Measurements from ENCODE around the gene CFAP221.

CFAP221 gene

DNA sequence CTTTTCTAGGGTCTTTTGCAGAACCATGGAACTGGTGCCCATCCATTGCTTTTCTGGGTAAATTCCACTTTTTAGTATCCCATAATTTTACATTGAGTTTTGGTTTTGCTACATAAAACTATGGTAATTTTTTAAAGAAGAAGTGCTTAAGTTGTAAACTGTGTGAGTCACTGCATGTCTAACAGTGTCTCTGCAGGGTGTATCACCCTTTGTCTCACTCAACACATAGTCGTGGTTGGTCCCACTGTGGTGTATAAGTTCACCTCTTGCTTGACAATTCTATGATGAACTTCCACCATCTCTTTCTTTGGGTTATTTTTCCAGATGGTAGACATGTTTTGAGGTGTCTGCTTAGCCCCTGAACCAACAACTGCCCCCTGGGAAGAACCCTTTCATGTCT lies 30.4 kb upstream of the CFAP221 start:
- no peak for TF ChIP-seq EZH2phosphoT487 (IDR thresholded peaks at IDR 0.05; ENCODE audit: borderline replicate concordance)
- TF ChIP-seq, protein P1, sequence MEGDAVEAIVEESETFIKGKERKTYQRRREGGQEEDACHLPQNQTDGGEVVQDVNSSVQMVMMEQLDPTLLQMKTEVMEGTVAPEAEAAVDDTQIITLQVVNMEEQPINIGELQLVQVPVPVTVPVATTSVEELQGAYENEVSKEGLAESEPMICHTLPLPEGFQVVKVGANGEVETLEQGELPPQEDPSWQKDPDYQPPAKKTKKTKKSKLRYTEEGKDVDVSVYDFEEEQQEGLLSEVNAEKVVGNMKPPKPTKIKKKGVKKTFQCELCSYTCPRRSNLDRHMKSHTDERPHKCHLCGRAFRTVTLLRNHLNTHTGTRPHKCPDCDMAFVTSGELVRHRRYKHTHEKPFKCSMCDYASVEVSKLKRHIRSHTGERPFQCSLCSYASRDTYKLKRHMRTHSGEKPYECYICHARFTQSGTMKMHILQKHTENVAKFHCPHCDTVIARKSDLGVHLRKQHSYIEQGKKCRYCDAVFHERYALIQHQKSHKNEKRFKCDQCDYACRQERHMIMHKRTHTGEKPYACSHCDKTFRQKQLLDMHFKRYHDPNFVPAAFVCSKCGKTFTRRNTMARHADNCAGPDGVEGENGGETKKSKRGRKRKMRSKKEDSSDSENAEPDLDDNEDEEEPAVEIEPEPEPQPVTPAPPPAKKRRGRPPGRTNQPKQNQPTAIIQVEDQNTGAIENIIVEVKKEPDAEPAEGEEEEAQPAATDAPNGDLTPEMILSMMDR (conservative IDR thresholded peaks at IDR 0.05; ENCODE audit: low read length), result no peak
- H3K4me3 ChIP-seq (ENCODE audit: low read length, poor library complexity, severe bottlenecking), result no peak overlapping the region
- no peak overlapping the region for H2AFZ ChIP-seq (ENCODE audit: low read length)
- no peaks in the 10 kb centered on the region for H3K36me3 ChIP-seq (ENCODE audit: insufficient read depth, low read length)
- H3K9me2 ChIP-seq (replicated peaks; ENCODE audit: low read depth, low read length), result no peaks in the 10 kb centered on the region
- no peaks in the 10 kb centered on the region for H3K27me3 ChIP-seq (ENCODE audit: insufficient read depth, low read length, poor library complexity, severe bottlenecking)
- no peaks in the 10 kb centered on the region for H4K20me1 ChIP-seq (ENCODE audit: insufficient read depth, low read length, poor library complexity, severe bottlenecking)
- no peaks in the 10 kb centered on the region for H3K4me1 ChIP-seq (ENCODE audit: insufficient read depth, low read length, poor library complexity, severe bottlenecking)
- H3K79me2 ChIP-seq (ENCODE audit: insufficient read depth, low read length), result no peaks in the 10 kb centered on the region
- no peak overlapping the region for H3K9ac ChIP-seq (ENCODE audit: low read depth, low read length, poor library complexity, severe bottlenecking)
- H3F3A ChIP-seq (ENCODE audit: low read depth), result no peaks in the 10 kb centered on the region
- no peaks in the 10 kb centered on the region for H3K9me3 ChIP-seq (ENCODE audit: insufficient read depth, low read depth, low read length)
- H3K4me2 ChIP-seq (ENCODE audit: low read depth, low read length, poor library complexity, severe bottlenecking), result no peak overlapping the region

DNA sequence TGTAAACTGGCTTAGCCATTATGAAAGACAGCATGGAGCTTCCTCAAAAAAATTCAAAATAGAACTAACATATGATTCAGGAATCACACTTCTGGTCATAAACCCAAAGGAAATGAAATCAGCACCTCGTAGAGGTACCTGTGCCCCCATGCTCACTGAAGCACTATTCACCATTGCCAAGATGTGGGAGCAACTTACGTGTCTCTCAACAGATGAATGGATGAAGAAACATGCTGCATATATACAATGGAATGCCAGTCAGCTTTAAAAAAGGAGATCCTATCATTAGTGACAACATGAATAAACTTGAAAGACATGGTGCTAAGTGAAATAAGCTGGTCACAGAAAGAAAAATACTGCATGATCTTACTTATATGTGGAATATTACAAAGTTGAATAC lies 28.1 kb upstream of the CFAP221 start:
- no peak overlapping the region for H3K4me3 ChIP-seq (ENCODE audit: low read length, poor library complexity, severe bottlenecking)
- H3K9ac ChIP-seq (ENCODE audit: low read depth, low read length, poor library complexity, severe bottlenecking), result no peak overlapping the region
- H3K4me2 ChIP-seq (ENCODE audit: low read depth, low read length, poor library complexity, severe bottlenecking), result no peak overlapping the region
- no peaks in the 10 kb centered on the region for H3K27me3 ChIP-seq (ENCODE audit: insufficient read depth, low read length, poor library complexity, severe bottlenecking)
- no peaks in the 10 kb centered on the region for H3K79me2 ChIP-seq (ENCODE audit: insufficient read depth, low read length)
- TF ChIP-seq, protein P1 (conservative IDR thresholded peaks at IDR 0.05; ENCODE audit: low read length), result no peak
- no peak for TF ChIP-seq EZH2phosphoT487 (IDR thresholded peaks at IDR 0.05; ENCODE audit: borderline replicate concordance)
- no peak overlapping the region for H2AFZ ChIP-seq (ENCODE audit: low read length)
- H3K36me3 ChIP-seq (ENCODE audit: insufficient read depth, low read length), result no peaks in the 10 kb centered on the region
- no peaks in the 10 kb centered on the region for H3K9me3 ChIP-seq (ENCODE audit: insufficient read depth, low read depth, low read length)
- H3K9me2 ChIP-seq (replicated peaks; ENCODE audit: low read depth, low read length), result no peaks in the 10 kb centered on the region
- H4K20me1 ChIP-seq (ENCODE audit: insufficient read depth, low read length, poor library complexity, severe bottlenecking), result no peaks in the 10 kb centered on the region
- no peaks in the 10 kb centered on the region for H3K4me1 ChIP-seq (ENCODE audit: insufficient read depth, low read length, poor library complexity, severe bottlenecking)
- no peaks in the 10 kb centered on the region for H3F3A ChIP-seq (ENCODE audit: low read depth)

DNA sequence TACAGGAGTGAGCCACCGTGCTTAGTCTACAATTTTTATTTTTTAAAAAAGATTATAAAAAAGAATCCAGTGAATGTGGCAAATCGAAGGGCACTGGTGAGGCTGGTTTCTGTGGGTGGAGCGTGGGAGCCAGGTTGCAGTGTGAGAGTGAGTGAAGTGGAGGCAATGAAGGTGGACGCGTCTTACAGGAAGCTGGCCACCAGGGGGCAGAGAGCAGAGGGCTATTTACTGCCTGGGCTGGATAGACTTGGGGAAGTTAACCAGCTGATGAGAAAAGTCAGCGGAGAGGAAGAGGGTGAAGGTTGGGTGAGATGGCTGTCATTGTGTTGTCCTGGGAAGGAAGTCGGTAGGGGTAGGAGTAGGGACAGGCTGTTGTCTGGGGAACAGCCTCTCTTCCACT lies 26.8 kb upstream of the CFAP221 start:
- TF ChIP-seq EZH2phosphoT487 (IDR thresholded peaks at IDR 0.05; ENCODE audit: borderline replicate concordance), result no peak
- TF ChIP-seq, protein P1 (conservative IDR thresholded peaks at IDR 0.05; ENCODE audit: low read length), result peak; percentile 77

More for the DNA sequence above, 26.8 kb upstream of the CFAP221 start:
- Histone ChIP-seq H2AFZ (ENCODE audit: low read length) (no peak overlapping the region), H3K79me2 (ENCODE audit: insufficient read depth, low read length) (no peaks in the 10 kb centered on the region), H3K36me3 (ENCODE audit: insufficient read depth, low read length) (no peaks in the 10 kb centered on the region), H3K9ac (ENCODE audit: low read depth, low read length, poor library complexity, severe bottlenecking) (no peak overlapping the region), H3K4me2 (ENCODE audit: low read depth, low read length, poor library complexity, severe bottlenecking) (no peak overlapping the region), H3K9me3 (ENCODE audit: insufficient read depth, low read depth, low read length) (no peaks in the 10 kb centered on the region), H3K27me3 (ENCODE audit: insufficient read depth, low read length, poor library complexity, severe bottlenecking) (no peaks in the 10 kb centered on the region), H3K4me1 (ENCODE audit: insufficient read depth, low read length, poor library complexity, severe bottlenecking) (no peaks in the 10 kb centered on the region), H4K20me1 (ENCODE audit: insufficient read depth, low read length, poor library complexity, severe bottlenecking) (no peaks in the 10 kb centered on the region), H3K9me2 (replicated peaks; ENCODE audit: low read depth, low read length) (no peaks in the 10 kb centered on the region), H3K4me3 (ENCODE audit: low read length, poor library complexity, severe bottlenecking) (no peak overlapping the region), H3F3A (ENCODE audit: low read depth) (no peaks in the 10 kb centered on the region)
